ENCODE measurements around the gene GADD45B. TPM values are rescaled to one million over a fixed set of nuclear protein-coding genes. Genes with fewer than 3 reads are reported as not detected.
"Not testable (repeated sequence)": the region's sequence is repeated elsewhere in the genome, so short reads cannot be mapped to it uniquely, and the experiment has no call there.

GADD45B gene
- total RNA-seq, 1 donor = 54.8 TPM

GRCh38 chr19:2488405-2488941 is 12.5 kb downstream of the GADD45B start:
- H3K4me3 ChIP-seq (ENCODE audit: low read depth, low read length) = no peak overlapping the region
- no peak for DNase-seq (ENCODE audit: low read depth)
- TF ChIP-seq CTCF (IDR thresholded peaks at IDR 0.05; ENCODE audit: insufficient read depth, low read depth, low read length) = no peak

GRCh38 chr19:2488942-2489731 is 13.2 kb downstream of the GADD45B start:
- peak overlapping the region; percentile 46 for H3K4me3 ChIP-seq (ENCODE audit: low read depth, low read length)
- peak; percentile 52 for DNase-seq (ENCODE audit: low read depth)
- TF ChIP-seq CTCF (IDR thresholded peaks at IDR 0.05; ENCODE audit: insufficient read depth, low read depth, low read length) = no peak

GRCh38 chr19:2490659-2491058 is 14.7 kb downstream of the GADD45B start:
- no peak for DNase-seq (ENCODE audit: low read depth)
- no peak overlapping the region for H3K4me3 ChIP-seq (ENCODE audit: low read depth, low read length)
- TF ChIP-seq CTCF (IDR thresholded peaks at IDR 0.05; ENCODE audit: insufficient read depth, low read depth, low read length) = no peak

DNA sequence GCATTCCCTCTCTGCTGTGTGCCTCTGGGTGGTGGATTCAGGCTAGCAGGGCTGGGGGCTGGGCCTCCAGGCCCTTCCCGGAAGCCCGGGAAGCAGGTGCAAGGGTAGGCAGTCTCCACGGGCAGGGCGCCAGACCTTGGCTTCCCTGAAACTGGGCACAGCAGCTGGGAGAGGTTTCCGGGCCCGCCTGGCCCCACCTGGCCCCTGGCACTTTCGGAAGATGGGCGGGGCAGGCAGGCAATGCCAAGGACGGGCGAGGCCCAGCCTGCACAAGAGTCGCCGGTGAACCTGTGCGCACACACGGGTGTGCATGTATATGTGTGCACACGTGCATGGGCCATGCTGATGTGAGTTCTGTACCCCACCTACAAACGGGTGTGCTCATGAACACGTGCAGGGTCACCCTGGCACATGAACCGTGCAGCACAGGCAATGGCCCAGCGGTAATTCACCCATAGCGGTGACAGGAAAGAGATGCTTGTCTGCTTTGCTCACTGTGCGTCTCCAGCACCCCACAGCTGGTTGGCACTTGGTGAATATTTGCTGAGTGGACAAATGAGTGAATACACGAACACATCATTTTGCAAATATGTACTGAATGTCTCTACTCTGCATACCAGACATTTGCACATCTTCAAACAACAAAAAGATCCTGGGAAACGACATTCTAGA is 15.3 kb downstream of the GADD45B start:
- peak; percentile 87 for DNase-seq (ENCODE audit: low read depth)
- no peak overlapping the region for H3K4me3 ChIP-seq (ENCODE audit: low read depth, low read length)
- no peak for TF ChIP-seq CTCF (IDR thresholded peaks at IDR 0.05; ENCODE audit: insufficient read depth, low read depth, low read length)

DNA sequence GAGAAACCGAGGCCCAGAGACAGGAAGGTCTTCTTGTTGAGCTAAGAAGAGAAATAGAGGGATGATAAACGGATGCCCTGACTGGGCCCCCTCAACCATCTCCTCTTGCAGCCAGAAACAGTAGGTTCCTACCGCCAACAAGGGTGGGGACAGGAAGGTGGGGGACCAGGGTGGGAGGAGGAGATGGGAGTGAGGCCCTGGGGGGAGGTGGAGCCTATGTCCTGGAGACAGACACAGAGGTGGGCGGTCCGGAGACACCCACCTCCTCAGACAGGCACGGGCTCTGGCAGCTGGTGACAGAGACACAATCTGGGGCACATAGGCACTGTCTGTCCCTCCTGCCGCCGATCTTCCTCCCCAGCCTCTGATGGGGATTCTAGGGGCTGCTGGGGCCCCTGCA is 16.9 kb downstream of the GADD45B start:
- no peak for TF ChIP-seq CTCF (IDR thresholded peaks at IDR 0.05; ENCODE audit: insufficient read depth, low read depth, low read length)
- DNase-seq (ENCODE audit: low read depth) = no peak
- H3K4me3 ChIP-seq (ENCODE audit: low read depth, low read length) = no peak overlapping the region

GRCh38 chr19:2493448-2493847 is 17.5 kb downstream of the GADD45B start:
- not testable (repeated sequence) for DNase-seq (ENCODE audit: low read depth); H3K4me3 ChIP-seq (ENCODE audit: low read depth, low read length)

DNA sequence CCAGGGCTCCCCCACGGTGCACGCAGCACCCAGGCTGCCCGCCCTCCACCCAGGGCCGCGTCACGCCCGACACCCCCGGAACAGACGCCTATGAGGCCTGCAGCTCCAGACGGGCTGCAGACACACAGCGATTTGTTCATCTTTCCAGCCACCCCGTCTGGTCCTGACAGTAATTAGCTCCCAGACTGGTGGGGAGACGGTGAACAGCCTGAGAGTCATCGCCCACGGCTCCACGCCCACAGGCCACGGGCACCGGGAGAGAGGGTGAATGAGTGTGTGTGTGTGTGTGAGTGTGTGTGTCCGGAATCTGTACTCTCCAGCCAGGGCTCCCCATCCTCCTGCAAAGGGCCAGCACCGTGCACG is 18.1 kb downstream of the GADD45B start:
- TF ChIP-seq CTCF (IDR thresholded peaks at IDR 0.05; ENCODE audit: insufficient read depth, low read depth, low read length) = no peak

More for the DNA sequence above, 18.1 kb downstream of the GADD45B start:
- DNase-seq (ENCODE audit: low read depth) = peak; percentile 72
- H3K4me3 ChIP-seq (ENCODE audit: low read depth, low read length) = peak overlapping the region; percentile 69
